ENCODE results near the gene ZNF443.
"Not testable (repeated sequence)": the region's sequence is repeated elsewhere in the genome, so short reads cannot be mapped to it uniquely, and the experiment has no call there.

The ZNF443 gene

GRCh38 chr19:12411893-12412292 is 28.9 kb downstream of the ZNF443 start:
- DNase-seq, result no peak

DNA sequence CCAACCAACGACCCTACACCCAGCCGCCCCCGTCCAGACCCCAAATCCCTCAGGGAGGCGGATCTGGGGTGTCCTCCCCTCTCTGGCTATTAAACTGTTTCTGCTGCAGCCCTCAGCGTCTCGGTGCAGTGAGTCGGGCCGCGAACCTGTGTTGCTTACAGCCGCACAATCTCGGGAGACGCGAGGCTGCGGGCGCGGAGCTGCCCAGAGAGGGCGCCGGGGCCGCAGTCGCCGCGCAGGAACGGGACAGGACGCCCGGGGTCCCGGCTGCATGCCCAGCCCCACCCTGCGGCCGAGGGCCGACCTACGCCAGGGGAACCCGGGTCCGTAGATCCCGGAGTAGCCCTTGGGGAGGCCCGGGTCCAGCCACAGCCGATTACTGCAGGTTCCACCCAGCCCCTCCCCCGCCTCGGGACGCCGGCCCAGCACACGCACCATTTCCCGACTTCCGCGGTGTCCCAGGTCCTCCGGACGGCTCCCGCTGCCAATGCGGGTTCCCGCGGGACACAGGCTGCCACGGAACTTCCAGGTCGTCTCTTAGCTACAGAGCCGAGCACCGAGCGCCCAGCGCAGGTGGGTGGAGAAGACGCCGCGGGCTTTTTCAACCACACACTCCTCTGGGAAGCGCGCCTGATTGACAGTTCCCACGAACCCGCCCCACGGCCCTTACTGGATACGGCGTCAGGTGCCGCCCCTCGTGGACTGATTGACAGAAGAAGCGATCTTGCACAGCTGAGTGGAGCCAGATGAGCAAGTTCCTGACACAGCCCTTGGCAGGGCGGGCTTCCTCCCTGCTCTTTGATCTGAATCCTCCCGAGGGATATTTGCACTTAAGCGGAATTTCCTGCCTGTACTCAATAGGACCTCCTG is 40.0 kb downstream of the ZNF443 start, which contains the start of gene ZNF799:
Gene ZNF799 (minus strand): TSS at position 639 of the 870 bp plus-strand sequence. CDS start 201 bp downstream, at position 438.
- peak; percentile 91 for DNase-seq

GRCh38 chr19:12399901-12400632 is 40.8 kb downstream of the ZNF443 start:
- peak; percentile 61 for DNase-seq

- not testable (repeated sequence) for DNase-seq
These were observed 49.7 kb downstream of the ZNF443 start for GRCh38 chr19:12391148-12391547.

DNA sequence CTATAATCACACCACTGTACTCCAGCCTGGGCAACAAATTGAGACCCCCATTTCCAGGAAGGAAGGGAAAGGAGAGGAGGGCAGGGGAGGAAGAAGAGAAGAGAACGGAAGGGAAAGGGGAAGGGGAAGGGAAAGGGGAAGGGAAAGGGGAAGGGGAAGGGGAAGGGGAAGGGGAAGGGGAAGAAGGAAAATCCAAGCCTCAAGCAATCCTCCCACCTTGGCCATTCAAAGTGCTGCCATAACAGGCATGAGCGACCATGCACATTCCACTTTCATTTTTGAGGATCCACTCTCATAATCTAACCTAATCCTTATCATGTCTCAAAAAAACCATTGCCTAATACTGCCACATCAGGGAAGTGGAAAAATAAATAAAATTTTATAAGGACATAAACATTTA is 54.5 kb downstream of the ZNF443 start:
- DNase-seq, result not testable (repeated sequence)

GRCh38 chr19:12380444-12380737 is 60.4 kb downstream of the ZNF443 start:
- no peak for DNase-seq

- no peak for DNase-seq
These were observed 60.9 kb downstream of the ZNF443 start for GRCh38 chr19:12379732-12380443.
